Activated CD8-positive, alpha-beta memory T cell treated with anti-CD3 and anti-CD28 coated beads for 4 hours (primary cell): ENCODE measurements around the gene SLC30A5.
"Not testable (repeated sequence)": the region's sequence is repeated elsewhere in the genome, so short reads cannot be mapped to it uniquely, and the experiment has no call there.

Experiments
- DNase-seq, 2 donors: peaks; one replicate each; pipeline ENCODE4 v3.0.0-alpha.2; 2020; ENCODE audit warnings: low read depth in 2 of 2

Gene SLC30A5

DNA sequence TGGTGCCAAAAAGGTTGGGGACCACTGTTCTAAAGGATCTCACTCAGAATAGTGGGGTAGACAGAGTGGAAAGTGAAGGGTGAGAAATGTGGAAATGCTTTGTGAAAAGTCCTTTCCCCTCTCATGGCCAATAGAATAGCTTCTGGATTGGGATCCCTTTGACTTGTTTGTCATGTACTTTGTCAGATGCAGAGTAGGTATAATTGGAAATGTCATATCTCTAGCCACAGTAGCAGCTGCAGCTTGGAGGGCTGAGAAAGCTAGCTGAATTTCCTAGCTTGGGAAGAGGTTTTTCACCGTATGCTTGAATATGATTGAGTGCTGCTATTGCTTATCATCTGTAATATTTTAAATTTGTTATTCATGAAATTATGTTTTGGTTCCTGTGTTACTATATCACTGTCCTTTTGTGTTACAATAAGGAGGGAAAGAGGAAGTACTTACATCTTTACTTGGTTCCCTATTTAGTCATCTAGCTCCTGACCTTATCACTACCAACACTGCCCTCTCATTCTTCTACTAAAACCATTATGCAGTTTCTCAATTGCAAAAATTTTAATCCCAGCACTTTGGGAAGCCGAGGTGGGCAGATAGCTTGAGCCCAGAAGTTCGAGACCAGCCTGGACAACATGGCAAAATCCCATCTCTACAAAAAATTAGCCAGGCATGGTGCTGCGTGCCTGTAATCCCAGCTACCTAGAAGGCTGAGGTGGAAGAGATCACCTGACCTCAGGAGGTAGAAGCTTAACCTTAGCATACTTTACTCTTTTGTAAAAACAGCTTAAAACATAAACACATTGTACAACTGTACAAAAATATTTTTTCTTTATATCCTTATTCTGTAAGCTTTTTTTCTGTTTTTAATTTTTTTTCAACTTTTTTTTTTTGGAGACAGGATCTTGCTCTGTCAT is 12.4 kb downstream of the SLC30A5 start:
- no peak for DNase-seq

DNA sequence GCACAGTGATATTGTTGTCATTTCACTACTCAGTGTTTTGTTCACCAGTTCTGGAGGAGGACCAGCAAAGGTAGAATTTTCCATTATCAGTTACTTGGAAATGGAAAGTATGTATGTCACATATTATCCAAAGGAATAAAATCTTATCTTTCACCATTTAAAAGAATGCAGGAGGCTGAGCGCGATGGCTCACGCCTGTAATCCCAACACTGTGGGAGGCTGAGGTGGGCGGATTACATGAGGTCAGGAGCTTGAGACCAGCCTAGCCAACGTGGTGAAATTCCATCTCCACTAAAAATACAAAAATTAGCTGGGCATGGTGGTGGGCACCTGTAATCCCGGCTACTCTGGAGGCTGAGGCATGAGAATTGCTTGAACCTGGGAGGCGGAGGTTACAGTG is 14.6 kb downstream of the SLC30A5 start:
- not testable (repeated sequence) for DNase-seq

DNA sequence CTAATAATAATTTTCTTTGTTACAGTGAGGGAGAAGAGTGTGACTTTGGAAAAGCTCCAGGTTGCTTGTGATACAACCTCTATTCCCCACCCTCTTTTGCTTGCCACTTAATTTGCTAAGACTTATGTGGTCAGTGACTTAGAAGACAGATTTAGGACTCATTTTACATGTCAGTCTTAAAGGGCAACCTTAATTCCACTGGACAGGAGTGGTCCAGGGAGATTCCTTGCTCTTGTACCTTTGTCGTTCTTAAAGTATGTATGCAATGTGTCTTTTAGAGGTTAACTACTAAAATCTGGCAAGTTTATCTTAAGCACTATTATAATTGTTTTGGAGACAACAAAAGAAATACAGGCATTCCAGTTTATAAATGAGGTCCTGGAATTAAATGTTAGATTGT is 20.0 kb downstream of the SLC30A5 start:
- DNase-seq = no peak

DNA sequence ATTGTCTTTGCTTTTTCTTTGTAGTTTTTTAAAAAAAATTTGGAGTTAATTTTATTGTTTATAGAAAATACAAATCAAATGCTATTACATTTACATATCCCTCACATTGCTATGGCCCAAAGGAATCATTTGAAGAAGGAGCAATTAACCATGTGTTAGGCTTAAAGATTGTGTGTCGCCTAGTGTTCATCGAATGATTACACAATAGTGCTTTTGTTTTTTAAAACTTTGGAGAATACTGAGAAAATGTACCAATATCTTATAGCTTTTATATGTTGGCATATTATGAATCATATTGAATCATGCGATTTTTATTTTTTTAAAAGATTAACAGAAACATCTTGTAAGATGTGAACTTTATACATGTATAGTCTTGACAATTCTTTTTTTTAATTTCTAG is 21.7 kb downstream of the SLC30A5 start:
- no peak for DNase-seq

DNA sequence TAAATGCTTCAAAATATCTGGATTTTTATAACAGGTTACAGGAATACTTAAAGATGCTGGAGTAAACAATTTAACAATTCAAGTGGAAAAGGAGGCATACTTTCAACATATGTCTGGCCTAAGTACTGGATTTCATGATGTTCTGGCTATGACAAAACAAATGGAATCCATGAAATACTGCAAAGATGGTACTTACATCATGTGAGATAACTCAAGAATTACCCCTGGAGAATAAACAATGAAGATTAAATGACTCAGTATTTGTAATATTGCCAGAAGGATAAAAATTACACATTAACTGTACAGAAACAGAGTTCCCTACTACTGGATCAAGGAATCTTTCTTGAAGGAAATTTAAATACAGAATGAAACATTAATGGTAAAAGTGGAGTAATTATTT is 35.6 kb downstream of the SLC30A5 start:
- DNase-seq = no peak

DNA sequence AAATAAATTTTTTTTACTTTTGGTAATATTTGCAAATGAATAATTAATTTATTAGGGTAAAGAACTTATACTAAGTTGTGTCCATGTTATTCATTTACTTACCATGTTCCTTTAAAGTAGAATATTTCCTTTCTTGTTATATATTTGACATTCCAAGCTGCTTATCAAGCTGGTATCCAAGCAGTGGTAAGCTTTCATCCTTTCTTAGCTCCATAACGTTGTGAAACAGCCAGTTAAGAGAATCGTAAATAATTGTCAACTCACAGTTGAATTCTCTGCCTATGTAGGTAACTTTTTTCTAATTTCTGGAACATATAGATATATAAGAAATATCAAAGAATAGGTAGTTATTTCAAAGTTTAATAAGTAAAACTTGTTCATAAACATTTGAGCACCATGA is 36.4 kb downstream of the SLC30A5 start:
- no peak for DNase-seq

DNA sequence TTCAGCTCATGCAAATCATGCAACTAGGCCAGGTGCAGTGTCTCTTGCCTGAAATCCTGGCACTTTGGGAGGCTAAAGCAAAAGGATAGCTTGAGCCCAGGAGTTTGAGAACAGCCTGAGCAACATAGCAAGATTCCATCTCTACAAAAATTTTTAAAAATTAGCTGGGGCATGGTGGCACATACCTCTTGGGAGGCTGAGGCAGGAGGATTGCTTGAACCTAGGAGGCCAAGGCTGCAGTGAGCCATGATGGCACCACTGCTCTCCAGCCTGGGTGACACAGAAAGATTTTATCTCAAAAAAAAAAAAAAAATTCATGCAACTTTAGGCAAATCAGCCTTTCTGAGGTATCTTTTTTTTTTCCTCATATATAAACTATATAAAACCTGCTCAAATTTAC is 37.5 kb downstream of the SLC30A5 start:
- no peak for DNase-seq

DNA sequence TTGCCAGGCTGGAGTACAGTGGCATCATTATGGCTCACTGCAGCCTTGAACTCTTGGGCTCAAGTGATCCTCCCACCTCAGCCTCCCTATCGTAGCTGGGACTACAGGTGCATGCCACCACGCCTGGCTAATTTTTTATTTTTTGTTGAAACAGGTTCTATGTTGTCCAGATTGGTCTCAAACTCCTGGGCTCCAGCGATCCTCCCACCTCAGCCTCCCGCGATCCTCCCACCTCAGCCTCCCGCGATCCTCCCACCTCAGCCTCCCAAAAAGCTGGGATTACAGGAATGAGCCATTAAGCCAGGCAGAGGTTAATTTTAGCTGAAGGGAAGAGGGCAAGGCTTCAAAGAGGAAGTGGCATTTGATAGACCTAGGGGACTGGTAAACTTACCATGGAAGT is 40.3 kb downstream of the SLC30A5 start:
- DNase-seq = no peak

DNA sequence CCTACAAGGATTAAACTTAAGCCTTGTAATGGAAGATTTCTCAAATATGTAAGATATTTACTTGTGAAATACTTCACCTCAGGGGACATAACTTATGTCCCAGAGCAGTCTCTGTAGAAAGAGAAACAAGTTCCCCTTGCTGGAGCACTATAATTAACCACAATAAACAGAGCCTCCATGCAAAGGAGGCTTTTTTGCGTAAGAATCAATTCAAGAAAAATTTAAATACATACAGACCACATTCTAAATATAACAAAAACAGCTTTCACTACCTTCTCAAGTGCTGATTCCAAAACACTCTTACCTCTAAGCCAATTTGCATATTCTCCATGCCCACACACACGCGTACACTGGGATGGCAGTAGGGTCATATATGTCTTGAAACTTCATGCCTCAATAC is 42.5 kb downstream of the SLC30A5 start:
- DNase-seq = no peak

DNA sequence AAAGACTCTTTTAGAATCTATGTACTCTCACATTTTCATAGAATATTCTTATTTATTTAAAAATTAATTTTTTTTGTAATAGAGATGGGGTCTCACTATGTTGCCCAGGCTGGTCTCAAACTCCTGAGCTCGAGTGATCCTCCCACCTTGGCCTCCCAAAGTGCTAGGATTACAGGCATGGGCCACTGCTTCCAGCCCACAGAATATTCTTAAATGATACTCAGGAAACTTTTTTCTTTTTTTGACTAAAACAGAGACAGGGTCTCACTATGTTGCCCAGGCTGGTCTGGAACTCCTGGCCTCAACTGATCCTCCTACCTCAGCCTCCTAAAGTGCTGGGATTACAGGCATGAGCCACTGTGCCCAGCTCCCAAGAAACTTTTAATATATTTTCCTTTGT is 43.4 kb downstream of the SLC30A5 start:
- not testable (repeated sequence) for DNase-seq

DNA sequence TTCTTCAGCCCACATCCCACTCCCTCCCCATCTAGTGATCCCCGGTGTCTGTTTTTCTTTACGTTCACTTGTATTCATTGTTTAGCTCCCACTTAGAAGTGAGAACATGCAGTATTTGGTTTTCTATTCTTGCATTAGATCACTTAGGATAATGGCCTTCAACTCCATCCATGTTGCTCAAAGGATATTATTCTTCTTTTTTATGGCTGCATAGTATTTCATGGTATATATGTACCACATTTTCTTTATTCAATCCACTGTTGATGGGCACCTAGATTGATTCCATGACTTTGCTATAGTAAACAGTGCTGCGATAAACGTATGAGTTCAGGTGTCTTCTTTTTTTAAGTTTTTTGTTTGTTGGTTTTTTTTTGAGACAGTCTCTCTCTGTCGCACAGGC is 44.0 kb downstream of the SLC30A5 start:
- no peak for DNase-seq

DNA sequence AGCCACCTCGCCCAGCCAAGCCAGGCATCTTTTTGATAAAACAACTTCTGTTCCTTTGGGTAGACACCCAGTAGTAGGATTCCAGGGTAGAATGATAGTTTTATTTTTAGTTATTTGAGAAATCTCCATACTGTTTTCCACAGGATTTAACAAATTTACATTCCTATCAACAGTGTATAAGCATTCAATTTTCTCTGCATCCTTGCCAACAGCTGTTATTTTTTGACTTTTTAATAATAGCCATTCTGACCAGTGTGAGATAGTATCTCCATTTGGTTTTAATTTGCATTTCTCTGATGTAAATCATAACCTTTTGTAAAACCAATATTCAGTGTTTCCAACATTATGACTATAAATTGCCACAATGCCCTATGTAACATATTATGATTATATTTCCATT is 45.0 kb downstream of the SLC30A5 start:
- no peak for DNase-seq

DNA sequence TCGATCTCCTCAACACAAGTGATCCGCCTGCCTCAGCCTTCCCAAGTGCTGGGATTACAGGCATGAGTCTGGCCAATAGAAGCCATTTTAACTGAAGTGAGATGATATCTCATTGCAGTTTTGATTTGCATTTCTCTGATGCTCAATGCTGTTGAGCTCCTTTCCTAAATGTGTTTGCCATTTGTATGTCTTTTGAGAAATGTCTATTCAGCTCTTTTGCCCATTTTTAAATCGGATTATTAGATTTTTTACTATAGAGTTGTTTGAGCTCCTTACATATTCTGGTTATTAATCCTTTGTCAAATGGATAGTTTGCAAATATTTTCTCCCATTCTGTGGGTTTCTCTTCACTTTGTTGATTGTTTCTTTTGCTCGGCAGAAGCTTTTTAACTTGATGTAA is 46.4 kb downstream of the SLC30A5 start:
- not testable (repeated sequence) for DNase-seq

DNA sequence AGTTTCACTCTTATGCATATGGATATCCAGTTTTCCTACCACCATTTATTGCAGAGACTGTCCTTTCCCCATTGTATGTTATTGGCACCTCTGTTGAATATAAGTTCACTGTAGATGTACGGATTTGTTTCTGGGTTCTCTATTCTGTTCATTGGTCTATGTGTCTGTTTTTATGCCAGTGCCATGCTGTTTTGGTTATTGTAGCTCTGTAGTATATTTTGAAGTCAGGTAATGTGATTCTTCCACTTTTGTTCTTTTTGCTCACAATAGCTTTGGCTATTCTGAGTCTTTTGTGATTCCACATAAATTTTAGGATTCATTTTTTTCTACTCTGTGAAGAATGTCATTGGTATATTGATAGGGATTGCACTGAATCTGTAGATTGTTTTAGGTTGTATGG is 47.0 kb downstream of the SLC30A5 start:
- no peak for DNase-seq

DNA sequence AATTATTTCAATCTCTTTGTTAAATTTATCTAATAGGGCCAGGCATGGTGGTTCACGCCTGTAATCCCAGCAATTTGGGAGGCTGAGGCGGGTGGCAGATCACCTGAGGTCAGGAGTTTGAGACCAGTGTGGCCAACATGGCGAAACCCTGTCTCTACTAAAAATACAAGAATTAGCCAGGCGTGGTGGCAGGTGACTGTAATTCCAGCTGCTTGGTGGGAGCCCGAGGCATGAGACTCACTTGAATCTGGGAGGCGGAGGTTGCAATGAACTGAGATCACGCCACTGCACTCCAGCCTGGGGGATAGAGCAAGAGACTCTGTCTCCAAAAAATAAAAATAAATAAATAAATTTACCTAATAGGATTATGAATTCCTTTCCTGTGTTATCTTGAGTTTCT is 54.8 kb downstream of the SLC30A5 start:
- not testable (repeated sequence) for DNase-seq

DNA sequence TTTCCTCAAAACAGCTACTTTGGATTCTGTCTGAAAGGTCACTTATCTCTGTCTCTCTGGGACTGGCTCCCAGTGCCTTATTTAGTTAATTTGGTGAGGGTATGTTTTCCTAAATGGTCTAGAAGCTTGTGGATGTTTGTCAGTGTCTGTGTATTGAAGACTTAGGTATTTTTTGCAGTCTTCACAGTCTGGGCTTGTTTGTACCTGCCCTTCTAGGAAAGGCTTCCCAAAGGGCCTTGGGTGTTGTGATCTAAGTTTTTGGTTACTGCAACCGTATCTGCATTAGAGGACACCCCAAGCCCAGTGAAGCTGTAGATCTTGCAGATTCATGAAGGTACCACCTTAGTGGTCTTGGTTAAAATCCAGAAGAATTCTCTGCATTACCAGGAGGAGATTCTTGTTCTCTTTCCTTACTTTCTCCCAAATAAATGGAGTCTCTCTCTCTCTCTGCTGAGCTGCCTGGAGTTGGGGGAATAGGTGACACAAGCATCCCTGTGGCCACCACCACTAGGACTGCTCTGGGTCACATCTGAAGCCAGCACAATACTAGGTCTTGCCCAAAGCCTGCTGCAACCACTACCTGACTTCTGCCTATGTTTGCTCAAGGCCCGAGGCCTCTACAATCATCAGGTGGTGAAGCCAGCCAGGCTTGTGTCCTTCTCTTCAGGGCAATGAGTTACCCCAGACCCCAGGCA is 55.3 kb downstream of the SLC30A5 start:
- DNase-seq = no peak

DNA sequence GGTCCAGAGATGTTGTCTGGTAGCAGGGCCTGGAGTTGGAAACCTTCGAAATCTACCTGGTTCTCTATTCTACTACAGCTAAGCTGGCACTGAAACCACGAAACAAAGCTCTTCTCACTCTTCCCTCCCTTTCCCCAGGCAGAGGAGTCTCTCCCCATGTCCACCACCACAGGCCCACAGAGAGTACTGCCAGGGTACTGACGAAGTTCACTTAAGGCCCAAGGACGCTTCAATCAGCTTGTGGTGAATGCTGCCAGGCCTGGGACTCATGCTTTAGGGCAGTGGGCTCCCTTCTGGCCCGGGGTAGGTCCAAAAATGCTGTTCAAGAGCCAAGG is 55.8 kb downstream of the SLC30A5 start:
- no peak for DNase-seq

DNA sequence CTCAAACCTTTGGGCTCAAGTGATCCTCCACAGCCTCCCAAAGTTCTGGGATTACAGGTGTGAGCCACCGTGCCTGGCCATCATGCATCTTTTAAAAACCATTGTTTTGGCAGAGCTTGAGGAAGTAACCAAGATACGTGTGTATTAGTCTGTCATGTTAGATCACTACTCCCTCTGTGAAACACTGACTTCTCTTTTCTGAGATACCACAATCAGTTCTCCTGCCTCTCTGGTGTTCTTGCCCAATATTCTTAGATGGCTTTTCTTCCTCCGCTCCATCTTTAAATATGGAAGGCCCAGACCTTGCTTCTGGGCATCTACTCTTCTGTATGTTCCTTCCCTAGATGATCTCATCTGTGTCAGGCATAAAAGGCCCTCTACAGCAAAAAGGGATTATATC is 58.9 kb downstream of the SLC30A5 start:
- DNase-seq = no peak

DNA sequence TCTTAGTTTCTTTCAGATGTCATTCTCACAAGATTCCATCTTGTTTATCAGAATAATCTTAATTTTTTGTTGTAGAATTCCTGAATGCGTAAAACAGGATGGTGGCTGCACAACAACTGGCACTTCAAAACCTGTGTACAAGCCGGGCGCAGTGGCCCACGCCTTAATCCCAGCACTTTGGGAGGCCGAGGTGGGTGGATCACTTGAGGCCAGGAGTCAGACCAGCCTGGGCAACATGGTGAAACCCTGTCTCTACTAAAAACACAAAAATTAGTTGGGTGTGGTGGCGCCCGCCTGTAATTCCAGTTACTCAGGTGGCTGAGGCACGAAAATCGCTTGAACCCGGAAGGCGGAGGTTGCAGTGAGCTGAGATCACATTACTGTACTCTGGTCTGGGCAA is 62.6 kb downstream of the SLC30A5 start:
- no peak for DNase-seq

DNA sequence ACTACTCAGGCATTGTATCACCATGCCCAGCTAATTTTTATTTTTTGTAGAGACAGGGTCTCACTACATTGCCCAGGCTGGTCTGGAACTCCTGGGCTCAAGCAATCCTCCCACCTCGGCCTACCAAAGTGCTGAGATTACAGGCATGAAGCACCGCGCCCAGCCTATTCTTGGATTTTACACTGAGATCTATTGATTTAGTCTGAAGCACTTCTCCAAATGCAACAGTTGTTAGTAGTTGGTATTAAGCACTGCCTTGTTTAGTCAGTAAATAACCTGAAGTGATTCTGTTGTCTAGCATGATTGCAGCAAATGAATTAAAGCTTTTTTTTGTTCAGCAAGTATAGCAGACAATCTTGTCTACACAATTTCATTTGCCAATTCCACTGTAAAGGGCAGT is 64.2 kb downstream of the SLC30A5 start:
- DNase-seq = no peak

DNA sequence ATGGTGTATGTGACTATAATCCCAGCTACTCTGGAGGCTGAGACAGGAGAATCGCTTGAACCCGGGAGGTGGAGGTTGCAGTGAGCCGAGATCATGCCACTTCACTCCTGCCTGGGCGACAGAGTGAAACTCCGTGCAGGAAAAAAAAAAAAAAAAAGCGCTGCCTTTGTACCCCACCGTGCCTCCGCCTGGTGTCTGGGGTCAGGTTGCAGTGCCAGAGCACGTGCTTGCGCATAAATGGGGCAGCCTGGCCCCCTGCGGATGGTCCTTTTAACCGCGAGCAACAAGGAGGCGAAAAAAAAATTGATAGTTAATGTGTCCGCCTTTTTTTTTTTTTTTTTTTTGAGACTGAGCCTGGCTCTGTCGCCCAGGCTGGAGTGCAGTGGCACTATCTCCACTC is 66.8 kb downstream of the SLC30A5 start:
- DNase-seq = no peak

DNA sequence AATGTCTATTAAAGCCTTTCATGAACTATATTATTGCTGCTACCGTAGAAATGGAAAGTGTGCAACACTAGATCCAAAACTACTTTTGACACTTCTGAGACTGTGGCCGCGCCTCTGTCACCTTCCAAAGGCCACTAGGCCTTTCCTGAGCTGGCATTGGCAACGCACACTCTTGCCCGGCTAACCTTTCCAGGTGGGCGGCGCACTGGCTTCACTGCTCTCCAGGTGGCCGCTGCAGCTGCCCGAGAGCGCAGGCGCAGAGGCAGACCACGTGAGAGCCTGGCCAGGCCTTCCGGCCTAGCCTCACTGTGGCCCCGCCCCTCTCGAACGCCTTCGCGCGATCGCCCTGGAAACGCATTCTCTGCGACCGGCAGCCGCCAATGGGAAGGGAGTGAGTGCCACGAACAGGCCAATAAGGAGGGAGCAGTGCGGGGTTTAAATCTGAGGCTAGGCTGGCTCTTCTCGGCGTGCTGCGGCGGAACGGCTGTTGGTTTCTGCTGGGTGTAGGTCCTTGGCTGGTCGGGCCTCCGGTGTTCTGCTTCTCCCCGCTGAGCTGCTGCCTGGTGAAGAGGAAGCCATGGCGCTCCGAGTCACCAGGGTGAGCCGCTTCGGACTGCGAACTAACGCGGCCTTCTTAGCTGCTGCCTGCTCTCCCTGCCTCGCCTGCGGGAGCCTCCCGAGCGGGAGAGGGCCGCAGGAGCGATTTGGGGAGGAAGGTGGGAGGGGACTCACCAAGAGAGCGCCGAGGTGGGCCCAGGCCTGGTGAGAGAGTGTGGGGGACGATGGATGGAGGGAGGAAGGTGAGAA is 73.1 kb downstream of the SLC30A5 start, which contains the start of gene CCNB1:
CCNB1 (plus strand) TSS at position 465 of the 807 bp plus-strand sequence; CDS start at position 578, 113 bp downstream.
- DNase-seq = peak; percentile 94 to 97

DNA sequence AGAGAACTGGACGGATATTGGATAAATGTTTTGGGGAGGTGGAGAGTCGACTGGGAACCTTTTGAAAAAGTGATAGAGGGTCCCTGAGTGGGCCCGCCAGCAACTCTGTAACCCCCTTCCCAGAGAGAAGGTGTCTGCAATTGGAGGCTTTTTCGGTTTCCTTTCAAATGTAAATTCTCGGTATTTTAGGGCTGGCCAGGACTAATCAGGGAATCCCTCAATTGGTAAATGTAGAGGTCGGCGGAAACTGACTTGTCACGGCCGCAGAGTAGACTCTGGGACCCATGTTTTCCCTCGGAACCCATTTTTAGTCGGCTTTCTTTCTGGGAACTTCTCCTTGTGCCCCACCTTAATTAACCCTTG is 73.7 kb downstream of the SLC30A5 start:
- no peak for DNase-seq
